Endothelial cell of umbilical vein (primary cell): ENCODE results near the gene IRF8. TPM values are rescaled to one million over a fixed set of nuclear protein-coding genes. Genes with fewer than 3 reads are reported as not detected.

Experiments
- BruUV-seq: library from RNA; stranded (reverse); fragments of 400-500 nt; replicated peaks from 2 replicates; lab custom pipeline; 2021; lab: Mats Ljungman, UMichigan
- CTCF ChIA-PET: fragments of 300-600, 350-600 bp; sonication (Branson Sonifier 250); formaldehyde crosslinking; loops from one replicate; lab custom pipeline; 2021; ENCODE audit warnings: antibody characterized with exemption, inconsistent platforms; lab: Charles Lee
- POLR2A ChIA-PET: fragments of 300-600, 350-600 bp; sonication (Branson Sonifier 250); formaldehyde crosslinking; loops from one replicate; lab custom pipeline; 2021; ENCODE audit warnings: antibody characterized with exemption, inconsistent platforms; lab: Charles Lee
- DNase-seq: peaks from one replicate; pipeline ENCODE4 v3.0.0-alpha.2; 2011; ENCODE audit warnings: low read depth, low spot score
- FAIRE-seq: peaks from 2 replicates; lab custom pipeline; 2011; peaks lifted over from hg19 to GRCh38; lab: Jason Lieb, UNC
- H2AFZ ChIP-seq: 2 replicates; pipeline ENCODE4 v1.6.0; 2012; ENCODE audit warnings: low read depth, low read length, control low read depth, inconsistent platforms
- H3K27ac ChIP-seq: 2 replicates; pipeline ENCODE4 v1.5.1; 2011; ENCODE audit warnings: low read depth, mild to moderate bottlenecking, control low read depth, low read length, moderate library complexity; ENCODE audit not compliant: insufficient read depth
- H3K27me3 ChIP-seq, 2 experiments: 2 replicates each; pipeline versions ENCODE4 v1.6.0 to v1.6.1; 2011; ENCODE audit warnings: low read length in 2 of 2, mixed read lengths in 1 of 2; ENCODE audit not compliant: control insufficient read depth in 2 of 2, insufficient read depth in 2 of 2
- H3K36me3 ChIP-seq, 2 experiments: 2 replicates in 1 of 2; 3 replicates in 1 of 2; pipeline ENCODE4 v1.5.1; 2011; ENCODE audit warnings: low read length in 2 of 2, mild to moderate bottlenecking in 1 of 2, moderate library complexity in 1 of 2; ENCODE audit not compliant: control insufficient read depth in 2 of 2, insufficient read depth in 2 of 2; ENCODE audit errors: extremely low read depth in 1 of 2
- H3K4me1 ChIP-seq: 3 replicates; pipeline ENCODE4 v1.5.1; 2011; ENCODE audit warnings: mild to moderate bottlenecking, low read length; ENCODE audit not compliant: control insufficient read depth, insufficient read depth; ENCODE audit errors: extremely low read depth
- H3K4me2 ChIP-seq: 2 replicates; pipeline ENCODE4 v1.6.1; 2011; ENCODE audit warnings: low read length, control low read depth, mixed read lengths; ENCODE audit not compliant: insufficient read depth
- H3K4me3 ChIP-seq, 3 experiments: fragments of 200-600 bp in 1 of 3; sonication (generic), shearing (Covaris generic) in 1 of 3; replicated peaks in 1 of 3; 2 replicates each; pipeline ENCODE4 v1.5.1; 2011 to 2016; ENCODE audit warnings: control low read depth in 3 of 3, low read length in 3 of 3, mild to moderate bottlenecking in 2 of 3, inconsistent platforms in 1 of 3, low read depth in 1 of 3, moderate library complexity in 1 of 3; ENCODE audit not compliant: insufficient read depth in 1 of 3
- H3K79me2 ChIP-seq: 2 replicates; pipeline ENCODE4 v1.6.0; 2012; ENCODE audit warnings: low read length, inconsistent platforms; ENCODE audit not compliant: control insufficient read depth, insufficient read depth
- H3K9ac ChIP-seq: replicated peaks from 2 replicates; pipeline ENCODE3; 2011; ENCODE audit warnings: low read length, control low read depth; ENCODE audit not compliant: insufficient read depth; ENCODE audit errors: extremely low read depth
- H3K9me1 ChIP-seq: replicated peaks from 3 replicates; pipeline ENCODE4 v1.6.0; 2011; ENCODE audit warnings: mild to moderate bottlenecking, low read length; ENCODE audit not compliant: control insufficient read depth, insufficient read depth; ENCODE audit errors: extremely low read depth
- H3K9me3 ChIP-seq: replicated peaks from 2 replicates; pipeline ENCODE4 v1.5.1; 2012; ENCODE audit warnings: low read length, inconsistent platforms; ENCODE audit not compliant: control insufficient read depth, insufficient read depth
- H4K20me1 ChIP-seq: replicated peaks from 2 replicates; pipeline ENCODE3; 2011; ENCODE audit warnings: mild to moderate bottlenecking, low read length; ENCODE audit not compliant: control insufficient read depth, insufficient read depth; ENCODE audit errors: extremely low read depth
- CTCF ChIP-seq, 2 donors: IDR thresholded peaks; 1 replicate in 1 of 2; 2 replicates in 1 of 2; pipeline ENCODE4 v1.5.1; 2011; ENCODE audit warnings: low read length in 2 of 2, mild to moderate bottlenecking in 2 of 2, moderate library complexity in 2 of 2, control low read depth in 1 of 2, inconsistent platforms in 1 of 2, low read depth in 1 of 2; ENCODE audit not compliant: insufficient read depth in 1 of 2; ENCODE audit errors: extremely low read depth in 1 of 2
- EZH2 ChIP-seq: IDR thresholded peaks from 2 replicates; pipeline ENCODE4 v1.6.1; 2012; ENCODE audit warnings: borderline replicate concordance, low read depth, mild to moderate bottlenecking, moderate library complexity, low read length, inconsistent platforms; ENCODE audit not compliant: severe bottlenecking
- FOS ChIP-seq: IDR thresholded peaks from 2 replicates; pipeline ENCODE4 v1.6.1; 2011; ENCODE audit warnings: mild to moderate bottlenecking, low read length, moderate library complexity, borderline replicate concordance; ENCODE audit not compliant: insufficient read depth
- GATA2 ChIP-seq: IDR thresholded peaks from 2 replicates; pipeline ENCODE4 v1.7.0; 2011; ENCODE audit warnings: low read depth, mild to moderate bottlenecking, moderate library complexity, mixed read lengths, low read length; ENCODE audit not compliant: insufficient read length, insufficient read depth
- JUN ChIP-seq: IDR thresholded peaks from 2 replicates; pipeline ENCODE4 v1.6.1; 2011; ENCODE audit warnings: borderline replicate concordance, low read depth; ENCODE audit not compliant: insufficient read length, insufficient read depth
- MAX ChIP-seq: IDR thresholded peaks from 2 replicates; pipeline ENCODE4 v1.6.1; 2011; ENCODE audit not compliant: insufficient read depth, insufficient read length
- MYC ChIP-seq: IDR thresholded peaks from one replicate; pipeline ENCODE4 v1.6.1; 2011; ENCODE audit warnings: mild to moderate bottlenecking, low read depth, low read length
- POLR2A ChIP-seq: IDR thresholded peaks from 2 replicates; pipeline ENCODE4 v1.6.1; 2012; ENCODE audit warnings: low read depth, mild to moderate bottlenecking, control low read depth, low read length
- POLR2AphosphoS5 ChIP-seq: IDR thresholded peaks from 2 replicates; pipeline ENCODE4 v1.6.1; 2012; ENCODE audit warnings: low read depth, mild to moderate bottlenecking, control low read depth, low read length, moderate library complexity; ENCODE audit not compliant: insufficient read depth
- dilution Hi-C: fragments of 300-500 bp; cut with MboI; formaldehyde crosslinking; loops from one replicate; pipeline ENCODE4 v1.15.0; 2019; ENCODE audit warnings: low sequenced_read_pairs; ENCODE audit not compliant: extremely low pct_ligation_motif_present
- intact Hi-C: fragments of 100-400 bp; cut with micrococcal nuclease; formaldehyde crosslinking; loops from one replicate; pipeline ENCODE4 v1.10.0; 2022
- polyA plus RNA-seq, 4 experiments: library from polyadenylated mRNA; depleted of rRNA in 3 of 4; stranded (reverse) in 3 of 4; unstranded in 1 of 4; fragments of >200 nt; gene quantifications; 2 replicates each; pipeline versions ENCODE4 v1.2.1 to v1.2.3, GENCODE V29; 2011 to 2012; ENCODE audit warnings: missing spikeins in 1 of 4
- total RNA-seq: library from RNA; stranded (reverse); gene quantifications from 2 replicates; pipeline ENCODE4 v1.2.3, GENCODE V29; 2021

IRF8 gene
- total and polyA plus RNA-seq, 2 donors (not counting 3 experiments of a cell fraction or from before 2014, with no cell fraction given): not detected

- H3K9me1 ChIP-seq: no peaks in the 10 kb centered on the region
- no peak overlapping the region for H3K9ac ChIP-seq
- no peak for TF ChIP-seq FOS
- no peak for TF ChIP-seq JUN
- TF ChIP-seq MYC: no peak
- no peak for TF ChIP-seq POLR2A
- TF ChIP-seq MAX: no peak
- no peak for TF ChIP-seq CTCF (IDR thresholded peaks at IDR 0.05; ENCODE audit: extremely low read depth in 1 of 2, insufficient read depth in 1 of 2, low read depth in 1 of 2, low read length in 2 of 2)
- TF ChIP-seq EZH2: no peak
- no peak for TF ChIP-seq POLR2AphosphoS5
- TF ChIP-seq GATA2: no peak
- DNase-seq (no peak), FAIRE-seq (no peak)
- H3K27me3 ChIP-seq: peaks cover 0 to 1% of the 10 kb centered on the region in 2 experiments
- POLR2A ChIA-PET: no interaction called here
- no peak overlapping the region for H3K4me2 ChIP-seq
- H3K4me3 ChIP-seq: no peak overlapping the region
- CTCF ChIA-PET: interaction anchor here (2.4 kb wide), 1 partner anchor 92 kb away, joined by 6 read pairs; no protein-coding TSS in a partner anchor
- dilution Hi-C loops: no loop called here
- no peaks in the 10 kb centered on the region for H3K36me3 ChIP-seq
- intact Hi-C loops: no loop called here
- H4K20me1 ChIP-seq: no peaks in the 10 kb centered on the region
- BruUV-seq: no TSS peak
- no peaks in the 10 kb centered on the region for H3K9me3 ChIP-seq
- H3K27ac ChIP-seq: no peak overlapping the region
- no peaks in the 10 kb centered on the region for H3K79me2 ChIP-seq
- no peak overlapping the region for H2AFZ ChIP-seq
- H3K4me1 ChIP-seq: no peaks in the 10 kb centered on the region
These were observed 14.2 kb downstream of the IRF8 start for GRCh38 chr16:85913141-85913601.
